Islet precursor cell (in vitro differentiated cells): Measurements from ENCODE around the gene KRTAP4-5.
"Not testable (repeated sequence)": the region's sequence is repeated elsewhere in the genome, so short reads cannot be mapped to it uniquely, and the experiment has no call there.

Experiments used
- DNase-seq: peaks from one replicate; pipeline ENCODE4 v3.0.0-alpha.2; 2018

The KRTAP4-5 gene

GRCh38 chr17:41145261-41145660 is 4.4 kb downstream of the KRTAP4-5 start:
- DNase-seq, result no peak

GRCh38 chr17:41144846-41145245 is 4.8 kb downstream of the KRTAP4-5 start:
- DNase-seq, result no peak

- DNase-seq, result no peak
Measured at GRCh38 chr17:41141361-41141760, 8.3 kb downstream of the KRTAP4-5 start.

- DNase-seq, result no peak
Measured at GRCh38 chr17:41140360-41141131, 9.1 kb downstream of the KRTAP4-5 start, which contains the start of gene KRTAP4-6. Gene KRTAP4-6 (minus strand): TSS chr17:41140544. CDS start chr17:41140487, 57 bp downstream.

GRCh38 chr17:41139865-41140264 is 9.8 kb downstream of the KRTAP4-5 start:
- DNase-seq, result not testable (repeated sequence)

GRCh38 chr17:41133880-41134735 is 15.5 kb downstream of the KRTAP4-5 start:
- DNase-seq, result no peak

GRCh38 chr17:41131979-41132378 is 17.6 kb downstream of the KRTAP4-5 start:
- no peak for DNase-seq

- no peak for DNase-seq
Measured at GRCh38 chr17:41127371-41127770, 22.3 kb downstream of the KRTAP4-5 start.

- DNase-seq, result no peak
Measured at GRCh38 chr17:41126412-41126811, 23.2 kb downstream of the KRTAP4-5 start.

GRCh38 chr17:41125064-41125463 is 24.6 kb downstream of the KRTAP4-5 start:
- no peak for DNase-seq

- DNase-seq, result not testable (repeated sequence)
Measured at GRCh38 chr17:41123991-41124371, 25.6 kb downstream of the KRTAP4-5 start, which contains the start of gene KRTAP4-12. Gene KRTAP4-12 (minus strand): TSS chr17:41124182. CDS start chr17:41124122, 60 bp downstream.

- DNase-seq, result not testable (repeated sequence)
Measured at GRCh38 chr17:41123292-41123990, 26.2 kb downstream of the KRTAP4-5 start.

- DNase-seq, result no peak
Measured at GRCh38 chr17:41121742-41122141, 27.9 kb downstream of the KRTAP4-5 start.

- not testable (repeated sequence) for DNase-seq
Measured at GRCh38 chr17:41119696-41120690, 29.6 kb downstream of the KRTAP4-5 start.

- DNase-seq, result no peak
Measured at GRCh38 chr17:41118721-41119120, 30.9 kb downstream of the KRTAP4-5 start.

- not testable (repeated sequence) for DNase-seq
Measured at GRCh38 chr17:41117846-41118386, 31.7 kb downstream of the KRTAP4-5 start, which contains the start of gene KRTAP4-11. Gene KRTAP4-11 (minus strand): TSS chr17:41118373. CDS start chr17:41118315, 58 bp downstream.

- DNase-seq, result no peak
Measured at GRCh38 chr17:41116297-41116696, 33.3 kb downstream of the KRTAP4-5 start.

- DNase-seq, result no peak
Measured at GRCh38 chr17:41111151-41111885, 38.3 kb downstream of the KRTAP4-5 start.

GRCh38 chr17:41108728-41109386 is 40.8 kb downstream of the KRTAP4-5 start:
- DNase-seq, result not testable (repeated sequence)

- no peak for DNase-seq
Measured at GRCh38 chr17:41107941-41108450, 41.6 kb downstream of the KRTAP4-5 start.
